ENCODE measurements around the gene CD40LG.

The CD40LG gene

GRCh38 chrX:136619899-136620505 lies 28.0 kb upstream of the CD40LG start:
- Histone ChIP-seq H3K9me3 (ENCODE audit: insufficient read depth, low read depth, low read length) (no peaks in the 10 kb centered on the region), H3F3A (ENCODE audit: low read depth) (0 out of 2 replicates have a peak, but pooled peaks cover 4% of the 10 kb centered on the region), H4K20me1 (ENCODE audit: insufficient read depth, low read length, poor library complexity, severe bottlenecking) (no peaks in the 10 kb centered on the region), H3K9ac (ENCODE audit: low read depth, low read length, poor library complexity, severe bottlenecking) (no peak overlapping the region), H3K36me3 (ENCODE audit: insufficient read depth, low read length) (no peaks in the 10 kb centered on the region), H3K9me2 (replicated peaks; ENCODE audit: low read depth, low read length) (no peaks in the 10 kb centered on the region), H3K4me1 (ENCODE audit: insufficient read depth, low read length, poor library complexity, severe bottlenecking) (peaks cover 27% of the 10 kb centered on the region), H3K27me3 (ENCODE audit: insufficient read depth, low read length, poor library complexity, severe bottlenecking) (no peaks in the 10 kb centered on the region), H3K4me3 (ENCODE audit: low read length, poor library complexity, severe bottlenecking) (no peak overlapping the region), H3K79me2 (ENCODE audit: insufficient read depth, low read length) (no peaks in the 10 kb centered on the region), H3K4me2 (ENCODE audit: low read depth, low read length, poor library complexity, severe bottlenecking) (no peak overlapping the region), H2AFZ (ENCODE audit: low read length) (no peak overlapping the region)
- no peak for TF ChIP-seq EZH2phosphoT487 (IDR thresholded peaks at IDR 0.05; ENCODE audit: borderline replicate concordance)
- TF ChIP-seq CTCF (conservative IDR thresholded peaks at IDR 0.05; ENCODE audit: low read length): no peak

GRCh38 chrX:136620780-136621179 lies 27.2 kb upstream of the CD40LG start:
- H3K4me2 ChIP-seq (ENCODE audit: low read depth, low read length, poor library complexity, severe bottlenecking): no peak overlapping the region
- H3K36me3 ChIP-seq (ENCODE audit: insufficient read depth, low read length): no peaks in the 10 kb centered on the region
- H3K4me3 ChIP-seq (ENCODE audit: low read length, poor library complexity, severe bottlenecking): no peak overlapping the region
- H3F3A ChIP-seq (ENCODE audit: low read depth): 0 out of 2 replicates have a peak, but pooled peaks cover 4% of the 10 kb centered on the region
- no peak overlapping the region for H2AFZ ChIP-seq (ENCODE audit: low read length)
- no peaks in the 10 kb centered on the region for H3K9me3 ChIP-seq (ENCODE audit: insufficient read depth, low read depth, low read length)
- no peaks in the 10 kb centered on the region for H3K79me2 ChIP-seq (ENCODE audit: insufficient read depth, low read length)
- H3K27me3 ChIP-seq (ENCODE audit: insufficient read depth, low read length, poor library complexity, severe bottlenecking): no peaks in the 10 kb centered on the region
- TF ChIP-seq CTCF (conservative IDR thresholded peaks at IDR 0.05; ENCODE audit: low read length) (no peak), EZH2phosphoT487 (IDR thresholded peaks at IDR 0.05; ENCODE audit: borderline replicate concordance) (no peak)
- no peaks in the 10 kb centered on the region for H4K20me1 ChIP-seq (ENCODE audit: insufficient read depth, low read length, poor library complexity, severe bottlenecking)
- H3K9me2 ChIP-seq (replicated peaks; ENCODE audit: low read depth, low read length): no peaks in the 10 kb centered on the region
- peaks cover 27% of the 10 kb centered on the region for H3K4me1 ChIP-seq (ENCODE audit: insufficient read depth, low read length, poor library complexity, severe bottlenecking)
- no peak overlapping the region for H3K9ac ChIP-seq (ENCODE audit: low read depth, low read length, poor library complexity, severe bottlenecking)

GRCh38 chrX:136622568-136622967 lies 25.4 kb upstream of the CD40LG start:
- no peaks in the 10 kb centered on the region for H3K9me2 ChIP-seq (replicated peaks; ENCODE audit: low read depth, low read length)
- no peak overlapping the region for H3K9ac ChIP-seq (ENCODE audit: low read depth, low read length, poor library complexity, severe bottlenecking)
- H3K36me3 ChIP-seq (ENCODE audit: insufficient read depth, low read length): no peaks in the 10 kb centered on the region
- H3K79me2 ChIP-seq (ENCODE audit: insufficient read depth, low read length): no peaks in the 10 kb centered on the region
- no peak overlapping the region for H3K4me3 ChIP-seq (ENCODE audit: low read length, poor library complexity, severe bottlenecking)
- no peak overlapping the region for H3K4me2 ChIP-seq (ENCODE audit: low read depth, low read length, poor library complexity, severe bottlenecking)
- no peaks in the 10 kb centered on the region for H3K9me3 ChIP-seq (ENCODE audit: insufficient read depth, low read depth, low read length)
- TF ChIP-seq EZH2phosphoT487 (IDR thresholded peaks at IDR 0.05; ENCODE audit: borderline replicate concordance) (no peak), CTCF (conservative IDR thresholded peaks at IDR 0.05; ENCODE audit: low read length) (no peak)
- H3K27me3 ChIP-seq (ENCODE audit: insufficient read depth, low read length, poor library complexity, severe bottlenecking): no peaks in the 10 kb centered on the region
- peaks cover 32% of the 10 kb centered on the region for H3K4me1 ChIP-seq (ENCODE audit: insufficient read depth, low read length, poor library complexity, severe bottlenecking)
- 0 out of 2 replicates have a peak, but pooled peaks cover 4% of the 10 kb centered on the region for H3F3A ChIP-seq (ENCODE audit: low read depth)
- H2AFZ ChIP-seq (ENCODE audit: low read length): no peak overlapping the region
- no peaks in the 10 kb centered on the region for H4K20me1 ChIP-seq (ENCODE audit: insufficient read depth, low read length, poor library complexity, severe bottlenecking)
